HG03025 (cell line): ENCODE measurements around the gene IGSF23.
"Not testable (repeated sequence)": the region's sequence is repeated elsewhere in the genome, so short reads cannot be mapped to it uniquely, and the experiment has no call there.

Experiments used
- ATAC-seq: cut with Tn5 transposase; IDR thresholded peaks from one replicate; pipeline ENCODE4 v1.9.1; 2021; ENCODE audit warnings: mild to moderate bottlenecking, moderate library complexity; ENCODE audit not compliant: unreplicated experiment, low FRiP score

IGSF23 gene

GRCh38 chr19:44585371-44586133 lies 27.8 kb upstream of the IGSF23 start:
- ATAC-seq, result no peak

DNA sequence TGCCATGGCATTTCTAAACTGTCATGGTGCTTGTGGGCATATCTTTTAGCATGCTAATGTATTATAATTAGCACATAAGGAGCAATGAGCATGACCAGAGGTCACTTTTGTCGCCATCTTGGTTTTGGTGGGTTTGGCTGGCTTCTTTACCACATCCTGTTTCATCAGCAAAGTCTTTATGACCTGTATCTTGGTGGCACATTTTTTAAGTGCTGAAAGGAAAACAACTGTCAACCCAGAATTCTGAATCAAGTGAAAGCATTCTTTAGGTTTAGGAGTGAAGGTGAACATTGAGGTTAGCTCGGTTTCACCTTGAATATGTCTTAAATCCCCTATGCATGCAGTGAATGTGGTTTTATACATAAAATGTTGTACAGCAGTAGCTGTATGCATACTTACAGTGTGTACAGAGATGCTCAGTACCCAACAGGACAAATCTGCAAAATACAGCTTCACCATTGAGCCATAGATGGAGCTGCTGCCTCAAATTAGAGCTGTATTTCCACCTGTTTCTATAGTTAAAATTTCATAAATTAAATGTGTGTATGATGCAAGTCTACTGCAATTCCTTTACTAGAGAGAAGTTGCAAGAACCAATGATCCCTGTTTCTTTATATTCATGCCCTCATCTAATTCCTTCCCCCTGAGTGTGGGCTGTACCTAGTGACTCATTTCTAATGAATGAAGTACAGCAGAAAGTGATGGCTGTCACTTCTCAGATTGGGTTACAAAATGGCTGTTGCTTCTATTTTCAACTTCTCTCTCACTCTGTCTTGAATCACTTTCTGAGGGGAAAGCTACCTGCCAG lies 25.2 kb upstream of the IGSF23 start:
- ATAC-seq, result no peak

DNA sequence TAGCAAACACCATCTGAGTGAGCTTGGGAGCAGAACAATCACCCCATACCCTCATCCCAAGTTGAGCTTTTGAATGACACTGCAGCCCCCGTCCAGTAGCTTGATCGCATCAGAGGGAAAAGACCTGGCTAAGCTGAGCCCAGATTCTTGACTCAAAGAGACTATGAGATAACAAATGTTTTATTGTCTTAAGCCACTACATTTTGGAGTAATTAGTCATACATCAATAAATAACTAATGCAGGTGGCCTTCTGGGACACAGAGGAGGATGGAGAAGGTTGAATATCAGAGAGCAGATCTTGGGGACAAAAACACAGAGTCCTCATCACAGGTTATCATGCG lies 24.6 kb upstream of the IGSF23 start:
- no peak for ATAC-seq

GRCh38 chr19:44590245-44591059 lies 22.9 kb upstream of the IGSF23 start:
- ATAC-seq, result no peak

DNA sequence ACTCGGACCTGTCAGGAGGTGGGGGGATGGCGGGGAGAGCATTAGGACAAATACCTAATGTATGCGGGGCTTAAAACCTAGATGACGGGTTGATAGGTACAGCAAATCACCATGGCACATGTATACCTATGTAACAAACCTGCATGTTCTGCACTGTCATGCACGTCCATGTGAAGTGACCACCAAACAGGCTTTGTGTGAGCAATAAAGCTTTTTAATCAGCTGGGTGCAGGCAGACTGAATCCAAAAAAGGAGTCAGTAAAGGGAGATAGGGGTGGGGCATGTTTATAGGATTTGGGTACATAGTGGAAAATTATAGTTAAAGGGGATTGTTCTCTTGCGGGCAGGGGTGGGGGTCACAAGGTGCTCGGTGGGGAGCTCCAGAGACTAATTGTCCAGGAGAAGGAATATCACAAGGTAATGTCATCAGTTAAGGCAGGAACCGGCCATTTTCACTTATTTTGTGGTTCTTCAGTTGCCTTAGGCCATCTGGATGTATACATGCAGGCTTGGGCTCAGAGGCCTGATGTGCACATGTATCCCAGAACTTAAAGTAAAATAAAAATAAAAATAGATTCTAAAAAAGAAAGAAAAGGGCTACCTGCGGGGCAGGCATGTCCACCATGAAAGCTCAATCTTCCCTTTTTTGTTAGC lies 21.9 kb upstream of the IGSF23 start:
- not testable (repeated sequence) for ATAC-seq

DNA sequence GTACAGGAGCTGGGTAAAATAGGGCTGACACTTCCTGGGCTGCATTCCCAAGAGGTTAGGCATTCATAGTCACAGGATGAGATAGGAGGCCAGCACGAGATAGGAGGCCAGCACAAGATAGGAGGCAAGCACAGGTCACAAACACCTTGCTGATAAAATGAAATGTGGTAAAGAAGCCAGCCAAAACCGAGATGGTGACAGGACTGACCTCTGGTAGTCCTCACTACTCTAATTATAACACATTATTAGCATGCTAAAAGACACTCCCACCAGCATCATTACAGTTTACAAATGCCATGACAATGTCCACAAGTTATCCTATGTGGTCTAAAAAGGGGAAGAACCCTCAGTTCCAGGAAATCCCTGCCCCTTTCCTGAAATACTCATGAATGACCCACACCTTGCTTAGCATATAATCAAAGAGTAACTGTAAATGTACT lies 20.9 kb upstream of the IGSF23 start:
- no peak for ATAC-seq

GRCh38 chr19:44593294-44593693 lies 20.1 kb upstream of the IGSF23 start:
- no peak for ATAC-seq

GRCh38 chr19:44593866-44594266 lies 19.5 kb upstream of the IGSF23 start:
- ATAC-seq, result not testable (repeated sequence)

- no peak for ATAC-seq
These were observed 16.8 kb upstream of the IGSF23 start for GRCh38 chr19:44596428-44597130.

- no peak for ATAC-seq
These were observed 16.3 kb upstream of the IGSF23 start for GRCh38 chr19:44597131-44597491.

- no peak for ATAC-seq
These were observed 15.0 kb upstream of the IGSF23 start for GRCh38 chr19:44598355-44598754.

GRCh38 chr19:44598880-44599279 lies 14.5 kb upstream of the IGSF23 start:
- no peak for ATAC-seq

- ATAC-seq, result no peak
These were observed 12.9 kb upstream of the IGSF23 start for GRCh38 chr19:44600466-44600865.

- no peak for ATAC-seq
These were observed 11.3 kb upstream of the IGSF23 start for GRCh38 chr19:44602081-44602480.

DNA sequence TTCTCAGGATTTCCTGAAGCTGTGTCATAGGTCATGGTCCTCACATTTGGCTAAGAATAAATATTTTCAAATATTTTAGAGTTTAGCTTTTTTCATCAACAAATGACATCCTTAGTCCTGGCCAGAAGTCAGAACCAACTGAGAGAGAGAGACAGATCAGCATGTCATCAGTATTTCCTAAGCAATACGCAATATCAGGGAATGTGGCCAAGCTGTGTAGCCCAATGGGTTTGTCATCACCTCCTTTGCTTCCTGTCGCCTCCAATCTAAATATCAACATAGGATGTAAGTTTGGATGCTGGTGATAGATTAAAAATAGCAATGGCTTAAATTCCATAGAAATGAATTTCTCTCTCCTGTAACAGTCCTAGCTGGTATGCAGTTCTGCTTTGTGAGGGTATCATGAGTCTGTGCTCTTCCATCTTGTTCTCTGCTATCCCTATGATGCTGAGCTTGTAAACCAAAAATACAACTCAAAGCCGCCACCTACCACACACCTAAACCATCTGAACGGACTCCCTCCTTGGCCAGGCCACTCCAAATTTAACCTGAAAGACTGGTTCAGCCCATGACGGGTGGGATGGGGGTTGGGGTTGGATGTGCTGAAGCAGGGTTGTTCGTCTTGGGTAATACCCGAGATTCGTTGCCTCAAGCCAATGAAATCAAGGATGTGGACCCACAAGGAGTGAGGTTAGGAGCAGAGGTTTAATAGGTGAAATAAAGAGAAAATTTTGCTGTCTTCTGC lies 10.0 kb upstream of the IGSF23 start:
- ATAC-seq, result no peak

GRCh38 chr19:44604241-44604640 lies 9.1 kb upstream of the IGSF23 start:
- no peak for ATAC-seq

GRCh38 chr19:44605547-44605946 lies 7.8 kb upstream of the IGSF23 start:
- no peak for ATAC-seq

DNA sequence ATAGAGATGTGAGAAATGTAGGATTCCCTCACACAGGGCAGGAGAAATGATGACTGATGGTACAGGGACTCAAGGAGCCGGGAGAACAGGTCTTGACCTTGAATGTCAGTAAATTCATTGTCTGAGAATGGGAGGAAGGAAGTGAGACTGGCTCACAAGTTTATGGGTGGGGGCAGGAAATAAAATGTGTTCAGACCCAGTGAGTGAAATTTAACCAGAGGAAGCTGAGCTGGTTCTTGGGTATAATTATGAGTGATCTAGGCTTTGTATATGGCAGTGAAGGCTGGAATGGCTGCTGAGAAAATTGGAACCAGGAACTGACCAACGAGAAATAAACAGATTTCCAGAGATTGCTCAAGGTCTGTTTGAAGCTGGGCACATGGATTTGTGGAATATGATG lies 6.3 kb upstream of the IGSF23 start:
- no peak for ATAC-seq

GRCh38 chr19:44607917-44608316 lies 5.4 kb upstream of the IGSF23 start:
- ATAC-seq, result no peak
